Stimulated activated CD4-positive, alpha-beta T cell treated with anti-CD3 and anti-CD28 coated beads, Interleukin-1b, Interleukin-23, amount 100 ng/mL, for 48 hours (primary cell): ENCODE results near the gene MGRN1.
A peak's percentile ranks its signal among the peaks of the same experiment; 100 is the strongest.

ENCODE experiments used
- DNase-seq: peaks from one replicate; pipeline ENCODE4 v3.0.0-alpha.2; 2020

Gene MGRN1

GRCh38 chr16:4606354-4606753 is 18.3 kb upstream of the MGRN1 start:
- DNase-seq = no peak

GRCh38 chr16:4607841-4608703 is 16.6 kb upstream of the MGRN1 start:
- no peak for DNase-seq

- no peak for DNase-seq
Measured at GRCh38 chr16:4608704-4608980, 16.0 kb upstream of the MGRN1 start.

- DNase-seq = no peak
Measured at GRCh38 chr16:4609200-4610010, 15.2 kb upstream of the MGRN1 start.

- DNase-seq = no peak
Measured at GRCh38 chr16:4610011-4611005, 14.3 kb upstream of the MGRN1 start.

GRCh38 chr16:4611337-4612021 is 13.1 kb upstream of the MGRN1 start:
- DNase-seq = no peak

GRCh38 chr16:4612474-4612931 is 12.1 kb upstream of the MGRN1 start:
- DNase-seq = no peak

- no peak for DNase-seq
Measured at GRCh38 chr16:4612977-4613635, 11.5 kb upstream of the MGRN1 start.

GRCh38 chr16:4613636-4614570 is 10.7 kb upstream of the MGRN1 start:
- peak; percentile 55 for DNase-seq

GRCh38 chr16:4614571-4615383 is 9.8 kb upstream of the MGRN1 start, which contains the start of gene UBALD1:
Gene UBALD1, minus strand, starts transcription at chr16:4614888. Its CDS starts 91 bp downstream, at chr16:4614797.
- DNase-seq = peak; percentile 81

GRCh38 chr16:4615384-4616046 is 9.1 kb upstream of the MGRN1 start:
- DNase-seq = peak; percentile 19

GRCh38 chr16:4616047-4616811 is 8.4 kb upstream of the MGRN1 start:
- peak; percentile 100 for DNase-seq

GRCh38 chr16:4617880-4618279 is 6.7 kb upstream of the MGRN1 start:
- DNase-seq = no peak

- DNase-seq = no peak
Measured at GRCh38 chr16:4618645-4619418, 5.8 kb upstream of the MGRN1 start.

- DNase-seq = no peak
Measured at GRCh38 chr16:4623593-4623992, 1.0 kb upstream of the MGRN1 start.

- DNase-seq = peak; percentile 76
Measured at GRCh38 chr16:4624827-4625559, 367 bp downstream of the MGRN1 start.
